Measurements from ENCODE around the gene SF3B3. TPM values are rescaled to one million over a fixed set of nuclear protein-coding genes. Genes with fewer than 3 reads are reported as not detected.

Gene SF3B3
- total and polyA plus RNA-seq, 10 of the 15 experiments (the other 5 are each of a cell fraction or from before 2014, with no cell fraction given) = 134 to 453 (median 215) TPM

- TF ChIP-seq PAX5 (IDR thresholded peaks at IDR 0.05; ENCODE audit: borderline replicate concordance, low read depth, low read length) (no peak), ETV6 (conservative IDR thresholded peaks at IDR 0.05 in 1 of 2, IDR thresholded peaks at IDR 0.05 in 1 of 2; ENCODE audit: borderline replicate concordance in 1 of 2, low read depth in 1 of 2) (peak in 1 of 2 experiments; percentile 71; a peak in 2 of 4 replicates), CBX3 (IDR thresholded peaks at IDR 0.05; ENCODE audit: borderline replicate concordance, low read depth) (no peak), POU2F2 (IDR thresholded peaks at IDR 0.05; ENCODE audit: borderline replicate concordance, low read depth, low read length) (peak; percentile 29; the same call in 1 of the 3 replicates), IRF5 (IDR thresholded peaks at IDR 0.05; ENCODE audit: borderline replicate concordance) (no peak), SRF (IDR thresholded peaks at IDR 0.05; ENCODE audit: low read depth in 2 of 2, low read length in 2 of 2) (no peak), HDAC6 (IDR thresholded peaks at IDR 0.05; ENCODE audit: unreplicated experiment) (no peak), ELK1 (IDR thresholded peaks at IDR 0.05; ENCODE audit: low read depth, low read length) (no peak), JUND (IDR thresholded peaks at IDR 0.05; ENCODE audit: low read depth, low read length) (no peak), ZNF24 (IDR thresholded peaks at IDR 0.05) (no peak), CEBPB (IDR thresholded peaks at IDR 0.05; ENCODE audit: borderline replicate concordance in 1 of 2, low read depth in 2 of 2, low read length in 2 of 2) (no peak), TCF3 (IDR thresholded peaks at IDR 0.05; ENCODE audit: borderline replicate concordance, insufficient read depth, low read depth, low read length) (no peak; the same call in 1 of the 2 replicates), SUZ12 (IDR thresholded peaks at IDR 0.05; ENCODE audit: unreplicated experiment) (no peak), ZZZ3 (IDR thresholded peaks at IDR 0.05; ENCODE audit: control insufficient read depth, insufficient read length, low read depth) (no peak), E2F4 (IDR thresholded peaks at IDR 0.05; ENCODE audit: low read depth, low read length) (no peak), CREB1 (IDR thresholded peaks at IDR 0.05; ENCODE audit: low read depth) (peak; percentile 73), USF2 (IDR thresholded peaks at IDR 0.05; ENCODE audit: borderline replicate concordance, low read depth, low read length) (no peak; the same call in 1 of the 2 replicates), HDAC2 (IDR thresholded peaks at IDR 0.05) (no peak), KLF5 (IDR thresholded peaks at IDR 0.05; ENCODE audit: partially characterized antibody) (no peak), REST (IDR thresholded peaks at IDR 0.05; ENCODE audit: low read depth, low read length) (no peak), NR2C2 (IDR thresholded peaks at IDR 0.05; ENCODE audit: borderline replicate concordance, control insufficient read depth, insufficient read length, low read depth) (no peak)
Observed at GRCh38 chr16:70576431-70577255, 53.0 kb downstream of the SF3B3 start (continued).

Data from GM12878 (cell line).